K562 (cell line): Measurements from ENCODE around the gene PMPCA. TPM values are rescaled to one million over a fixed set of nuclear protein-coding genes. Genes with fewer than 3 reads are reported as not detected.

ENCODE experiments used
- ATAC-seq: fragments of 200-7000 bp; cut with Tn5 transposase; 3 replicates; pipeline ENCODE4 v1.9.1; 2020; ENCODE audit warnings: moderate library complexity
- BruUV-seq: library from RNA; stranded (reverse); fragments of 400-500 nt; replicated peaks from 2 replicates; lab custom pipeline; 2021; lab: Mats Ljungman, UMichigan
- CTCF ChIA-PET: fragments of 300-600 bp; formaldehyde crosslinking; extraction: SDS; loops from one replicate; lab custom pipeline; 2021; ENCODE audit warnings: low intra/inter-chr PET ratio; lab: Yijun Ruan, JAX
- POLR2A ChIA-PET: fragments of 300-600, 350-650 bp; sonication (Branson Sonifier 250); formaldehyde crosslinking; extraction: SDS; loops from one replicate; lab custom pipeline; 2021; ENCODE audit warnings: antibody characterized with exemption, inconsistent platforms; lab: Yijun Ruan, JAX
- DNase-seq, 4 experiments: peaks; one replicate each; pipeline versions ENCODE4 v3.0.0 to v3.0.0-alpha.2; 2011 to 2018; ENCODE audit warnings: low spot score in 3 of 4, mixed read lengths in 3 of 4; ENCODE audit errors: extremely low read depth in 1 of 4
- FAIRE-seq: peaks from 2 replicates; lab custom pipeline; 2011; peaks lifted over from hg19 to GRCh38; lab: Jason Lieb, UNC
- H2AFZ ChIP-seq: 2 replicates; pipeline ENCODE4 v1.6.0; 2011; ENCODE audit warnings: low read depth, low read length, control low read depth, inconsistent platforms
- H3K27ac ChIP-seq: fragments of 200-600 bp; 3 replicates; pipeline ENCODE4 v1.8.0; 2011; ENCODE audit warnings: low read depth, mild to moderate bottlenecking, control low read depth, inconsistent platforms, low read length, moderate library complexity, mixed read lengths; ENCODE audit errors: extremely low read depth
- H3K27me3 ChIP-seq, 2 experiments: fragments of 300-600 bp in 1 of 2; 2 replicates in 1 of 2; 3 replicates in 1 of 2; pipeline versions ENCODE4 v1.6.0 to v1.8.0; 2011; ENCODE audit warnings: inconsistent platforms in 2 of 2, low read length in 2 of 2, mild to moderate bottlenecking in 1 of 2, mixed read lengths in 1 of 2, moderate library complexity in 1 of 2; ENCODE audit not compliant: control insufficient read depth in 2 of 2, insufficient read depth in 2 of 2
- H3K36me3 ChIP-seq: fragments of 300-600 bp; 3 replicates; pipeline ENCODE4 v1.8.0; 2011; ENCODE audit warnings: mild to moderate bottlenecking, low read length, inconsistent platforms; ENCODE audit not compliant: control insufficient read depth, insufficient read depth
- H3K4me1 ChIP-seq, 2 experiments: fragments of 200-600 bp in 1 of 2; replicated peaks in 1 of 2; 2 replicates in 1 of 2; 3 replicates in 1 of 2; pipeline versions ENCODE4 v1.5.1 to v1.8.0; 2011; ENCODE audit warnings: inconsistent platforms in 2 of 2, low read length in 2 of 2, mild to moderate bottlenecking in 1 of 2, mixed read lengths in 1 of 2, moderate library complexity in 1 of 2; ENCODE audit not compliant: control insufficient read depth in 2 of 2, insufficient read depth in 2 of 2
- H3K4me2 ChIP-seq: 2 replicates; pipeline ENCODE4 v1.6.1; 2011; ENCODE audit warnings: low read length, control low read depth, inconsistent platforms, mixed read lengths; ENCODE audit not compliant: insufficient read depth
- H3K4me3 ChIP-seq: fragments of 200-600 bp; sonication (generic), shearing (Covaris generic); 2 replicates; pipeline ENCODE4 v1.5.1; 2016; ENCODE audit warnings: control low read depth, inconsistent platforms
- H3K79me2 ChIP-seq: fragments of 200-600 bp; 3 replicates; pipeline ENCODE4 v1.8.0; 2011; ENCODE audit warnings: low read length, inconsistent platforms; ENCODE audit not compliant: control insufficient read depth, insufficient read depth
- H3K9ac ChIP-seq, 2 experiments: 2 replicates each; pipeline versions ENCODE4 v1.6.0 to v1.6.1; 2011; ENCODE audit warnings: low read depth in 2 of 2, low read length in 2 of 2, control low read depth in 1 of 2, inconsistent platforms in 1 of 2, mild to moderate bottlenecking in 1 of 2, mixed read lengths in 1 of 2; ENCODE audit not compliant: insufficient read depth in 1 of 2
- H3K9me1 ChIP-seq: one replicate; pipeline ENCODE4 v1.6.0; 2011; ENCODE audit warnings: inconsistent platforms, mild to moderate bottlenecking, low read length, moderate library complexity; ENCODE audit not compliant: control insufficient read depth, insufficient read depth
- H3K9me3 ChIP-seq: replicated peaks from 2 replicates; pipeline ENCODE4 v1.5.1; 2011; ENCODE audit warnings: low read depth, low read length, inconsistent platforms; ENCODE audit not compliant: control insufficient read depth, insufficient read depth
- H4K20me1 ChIP-seq: replicated peaks from 2 replicates; pipeline ENCODE4 v1.6.1; 2011; ENCODE audit warnings: low read length, inconsistent platforms, mixed read lengths; ENCODE audit not compliant: control insufficient read depth, insufficient read depth
- ARNT ChIP-seq, 2 experiments: fragments of 450-650 bp; IDR thresholded peaks; 2 replicates each; pipeline ENCODE4 v1.6.1; 2016; ENCODE audit warnings: mild to moderate bottlenecking in 1 of 2
- CSDE1 ChIP-seq, 2 experiments: fragments of 450-650 bp; IDR thresholded peaks; 2 replicates each; pipeline ENCODE4 v1.6.1; 2016; ENCODE audit warnings: mild to moderate bottlenecking in 1 of 2
- FOXA1 ChIP-seq: fragments of 450-650 bp; IDR thresholded peaks from 2 replicates; pipeline ENCODE4 v1.6.1; 2016; ENCODE audit warnings: mild to moderate bottlenecking, borderline replicate concordance
- HDAC1 ChIP-seq, 2 experiments: fragments of 450-650 bp; IDR thresholded peaks; 2 replicates each; pipeline ENCODE4 v1.6.1; 2016 to 2017; ENCODE audit warnings: inconsistent platforms in 1 of 2, mild to moderate bottlenecking in 1 of 2, moderate library complexity in 1 of 2
- MIER1 ChIP-seq: fragments of 450-650 bp; IDR thresholded peaks from 2 replicates; pipeline ENCODE4 v1.6.1; 2016; ENCODE audit warnings: antibody characterized with exemption, mild to moderate bottlenecking, low read depth
- MXI1 ChIP-seq: IDR thresholded peaks from 2 replicates; pipeline ENCODE4 v1.6.1; 2011; ENCODE audit warnings: low read depth, mild to moderate bottlenecking, improper control_type of control experiment, low read length
- PHF20 ChIP-seq: fragments of 450-650 bp; IDR thresholded peaks from 2 replicates; pipeline ENCODE4 v1.6.1; 2018; ENCODE audit not compliant: partially characterized antibody
- POLR3G ChIP-seq: IDR thresholded peaks from 2 replicates; pipeline ENCODE4 v1.6.1; 2011; ENCODE audit not compliant: insufficient read length, insufficient replicate concordance; ENCODE audit errors: extremely low read depth
- SRSF1 ChIP-seq: fragments of 200-400 bp; formaldehyde crosslinking; IDR thresholded peaks from 2 replicates; pipeline ENCODE4 v1.6.1; 2017; ENCODE audit warnings: mild to moderate bottlenecking, low read depth, low read length, moderate library complexity
- ZBTB40 ChIP-seq, 2 experiments: fragments of 450-650 bp in 1 of 2; sonication (generic) in 1 of 2; formaldehyde crosslinking in 1 of 2; IDR thresholded peaks; 2 replicates each; pipeline versions ENCODE4 v1.7.1 to v1.9.0; 2016 to 2022; ENCODE audit warnings: inconsistent platforms in 1 of 2, mild to moderate bottlenecking in 1 of 2, missing genetic modification reagents in 1 of 2
- ZBTB5 ChIP-seq: fragments of 450-650 bp; IDR thresholded peaks from 2 replicates; pipeline ENCODE4 v1.6.1; 2017; ENCODE audit warnings: antibody characterized with exemption
- ZNF76 ChIP-seq: fragments of 250-450 bp; sonication (Bioruptor Pico); IDR thresholded peaks from 2 replicates; pipeline ENCODE4 v1.4.0; 2020; ENCODE audit warnings: mild to moderate bottlenecking, moderate library complexity, borderline replicate concordance
- ZNF778 ChIP-seq: fragments of 450-650 bp; formaldehyde crosslinking; IDR thresholded peaks from 2 replicates; pipeline ENCODE4 v1.4.0; 2020; ENCODE audit warnings: mild to moderate bottlenecking, moderate library complexity
- WGBS: fragments of 100-300 bp; shearing (Covaris generic); methylation state at CpG from one replicate; pipeline ENCODE4 v1.1.6; 2016; ENCODE audit warnings: low coverage, mixed read lengths; ENCODE audit not compliant: insufficient coverage; ENCODE audit errors: missing lambda C conversion rate; 5-methylcytosine and 5-hydroxymethylcytosine counted together
- in situ Hi-C: fragments of 300-500 bp; cut with MboI; formaldehyde crosslinking; loops from 4 replicates; pipeline ENCODE4 v1.15.0; 2018; ENCODE audit warnings: inconsistent platforms, mixed read lengths
- intact Hi-C: fragments of 100-400 bp; cut with micrococcal nuclease; formaldehyde crosslinking; loops from 2 replicates; pipeline ENCODE4 v1.14.2; 2022
- polyA plus RNA-seq, 8 experiments: library from polyadenylated mRNA; depleted of rRNA in 4 of 8; stranded (reverse) in 5 of 8; unstranded in 3 of 8; fragments of >200 nt; fragmentation: Nextera tagmentation in 2 of 8; fragmentation: Illumina TruSeq in 1 of 8; extraction: Ambion mirVana in 2 of 8; extraction: Trizol in 1 of 8; gene quantifications; 2 replicates each; pipeline versions ENCODE4 v1.2.1 to v1.2.3, GENCODE V29; 2011 to 2014; ENCODE audit warnings: inconsistent platforms in 1 of 8, missing spikeins in 1 of 8
- total RNA-seq, 7 experiments: library from RNA; depleted of rRNA in 6 of 7; stranded (reverse); fragments of >200 nt in 6 of 7; fragmentation: Illumina TruSeq in 2 of 7; extraction: Trizol in 2 of 7; gene quantifications; 2 replicates each; pipeline versions ENCODE4 v1.2.1 to v1.2.3, GENCODE V29; 2011 to 2021; ENCODE audit warnings: low replicate concordance in 1 of 7

Gene PMPCA
- total and polyA plus RNA-seq, 9 of the 15 experiments (the other 6 are each of a cell fraction or from before 2014, with no cell fraction given), result 23.9 to 143 (median 86.6) TPM

DNA sequence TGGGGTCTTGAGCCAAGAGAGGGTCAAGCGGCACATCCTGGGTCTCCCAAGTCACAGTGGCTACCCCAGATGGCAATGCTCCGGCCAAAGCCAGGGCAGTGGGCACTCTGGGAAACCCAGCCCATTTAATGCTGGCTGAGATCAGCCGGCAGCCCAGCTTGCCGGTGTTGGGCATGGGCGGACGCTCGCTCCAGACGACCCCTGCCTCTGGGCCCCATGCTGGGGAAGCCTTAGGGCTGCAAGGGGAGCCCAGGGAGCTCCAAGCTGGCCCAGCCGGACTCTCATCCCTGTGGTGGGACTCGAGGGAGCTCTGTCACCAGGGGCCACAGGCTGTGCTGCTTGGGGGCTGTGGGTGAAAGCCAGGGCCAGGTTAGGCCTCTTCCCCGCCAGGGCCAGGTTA, 31.1 kb upstream of the PMPCA start:
- Histone ChIP-seq H2AFZ (no peak overlapping the region), H3K4me2 (no peak overlapping the region), H3K9me3 (no peaks in the 10 kb centered on the region), H3K27me3 (no peaks in the 10 kb centered on the region), H3K4me1 (peaks cover 0 to 51% of the 10 kb centered on the region in 2 experiments; a peak in 1 of 5 replicates), H3K9ac (peak overlapping the region in 1 of 2 experiments; percentile 26; a peak in 1 of 4 replicates), H4K20me1 (no peaks in the 10 kb centered on the region), H3K79me2 (no peaks in the 10 kb centered on the region), H3K27ac (no peak overlapping the region), H3K9me1 (no peaks in the 10 kb centered on the region), H3K4me3 (no peak overlapping the region), H3K36me3 (peaks cover 98% of the 10 kb centered on the region; the same call in 2 of the 3 replicates)
- 90% methylated on average over 8 of the region's 11 CpGs for WGBS
- in situ Hi-C loops, result no loop called here
- ATAC-seq (no peak), DNase-seq (no peak), FAIRE-seq (no peak)
- POLR2A ChIA-PET, result no interaction called here
- CTCF ChIA-PET, result interaction anchor here (0.6 kb wide), 1 partner anchor 253 kb away, joined by 4 read pairs; no protein-coding TSS in a partner anchor
- no TSS peak for BruUV-seq
- intact Hi-C loops, result no loop called here
- TF ChIP-seq ZNF778 (CRISPR knock-in tag), result no peak
- no peak for TF ChIP-seq HDAC1 (IDR thresholded peaks at IDR 0.05)
- TF ChIP-seq ZNF76 (CRISPR knock-in tag), result no peak
- TF ChIP-seq POLR3G, result no peak
- no peak for TF ChIP-seq FOXA1
- no peak for TF ChIP-seq ARNT (IDR thresholded peaks at IDR 0.05)
- no peak for TF ChIP-seq CSDE1 (IDR thresholded peaks at IDR 0.05)
- no peak for TF ChIP-seq ZBTB40 (IDR thresholded peaks at IDR 0.05)
- no peak for TF ChIP-seq ZBTB40 (CRISPR knock-in tag; IDR thresholded peaks at IDR 0.05)
- TF ChIP-seq SRSF1, result no peak
- no peak for TF ChIP-seq PHF20
- TF ChIP-seq ZBTB5, result no peak
- no peak for TF ChIP-seq MIER1
- TF ChIP-seq MXI1, result no peak
